HepG2 (cell line): Measurements from ENCODE around the gene ZMYND8. TPM values are rescaled to one million over a fixed set of nuclear protein-coding genes. Genes with fewer than 3 reads are reported as not detected.

Source experiments
- AKAP8 ChIP-seq: sonication (generic); formaldehyde crosslinking; IDR thresholded peaks from 2 replicates; pipeline ENCODE4 v1.5.1; 2020; ENCODE audit warnings: mild to moderate bottlenecking, missing genetic modification reagents
- ATF1 ChIP-seq: IDR thresholded peaks from 2 replicates; pipeline ENCODE4 v1.6.1; 2016; ENCODE audit warnings: mild to moderate bottlenecking, control low read depth
- FOXK2 ChIP-seq: fragments of 450-650 bp; IDR thresholded peaks from 2 replicates; pipeline ENCODE4 v1.6.1; 2016
- GLI4 ChIP-seq: sonication (generic); formaldehyde crosslinking; IDR thresholded peaks from 2 replicates; pipeline ENCODE4 v1.5.1; 2020; ENCODE audit warnings: missing genetic modification reagents, mild to moderate bottlenecking, moderate library complexity, borderline replicate concordance
- KLF13 ChIP-seq: sonication (generic); formaldehyde crosslinking; IDR thresholded peaks from 2 replicates; pipeline ENCODE4 v1.4.0; 2020; ENCODE audit warnings: mild to moderate bottlenecking, missing genetic modification reagents
- MAFK ChIP-seq, 2 experiments: IDR thresholded peaks in 1 of 2; conservative IDR thresholded peaks in 1 of 2; 2 replicates each; pipeline ENCODE4 v1.6.1; 2011; ENCODE audit warnings: improper control_type of control experiment in 2 of 2, low read length in 2 of 2
- NFIB ChIP-seq: sonication (generic); formaldehyde crosslinking; IDR thresholded peaks from 2 replicates; pipeline ENCODE4 v1.9.0; 2021; ENCODE audit warnings: missing genetic modification reagents, mild to moderate bottlenecking, borderline replicate concordance
- RCOR2 ChIP-seq: IDR thresholded peaks from 2 replicates; pipeline ENCODE4 v1.6.1; 2016; ENCODE audit warnings: missing biosample characterization, missing genetic modification reagents
- SNAPC4 ChIP-seq: sonication (generic); formaldehyde crosslinking; IDR thresholded peaks from 2 replicates; pipeline ENCODE4 v1.4.0; 2020; ENCODE audit warnings: mild to moderate bottlenecking, missing genetic modification reagents
- TCF12 ChIP-seq, 2 experiments: fragments of 450-650 bp in 1 of 2; sonication (generic) in 1 of 2; formaldehyde crosslinking in 1 of 2; IDR thresholded peaks; 2 replicates each; pipeline versions ENCODE4 v1.6.1 to v1.8.0; 2017 to 2022; ENCODE audit warnings: antibody characterized with exemption in 1 of 2, mild to moderate bottlenecking in 1 of 2, missing genetic modification reagents in 1 of 2, moderate library complexity in 1 of 2
- ZBTB42 ChIP-seq: sonication (generic); formaldehyde crosslinking; IDR thresholded peaks from 2 replicates; pipeline ENCODE4 v1.5.0; 2020; ENCODE audit warnings: mild to moderate bottlenecking, missing genetic modification reagents
- ZNF253 ChIP-seq: sonication (generic); formaldehyde crosslinking; IDR thresholded peaks from 2 replicates; pipeline ENCODE4 v1.8.0; 2022; ENCODE audit warnings: mild to moderate bottlenecking, missing genetic modification reagents, borderline replicate concordance
- ZNF343 ChIP-seq: sonication (generic); formaldehyde crosslinking; IDR thresholded peaks from 2 replicates; pipeline ENCODE4 v1.4.0; 2020; ENCODE audit warnings: mild to moderate bottlenecking, missing genetic modification reagents
- ZNF558 ChIP-seq: sonication (generic); formaldehyde crosslinking; IDR thresholded peaks from 2 replicates; pipeline ENCODE4 v1.9.0; 2022; ENCODE audit warnings: mild to moderate bottlenecking, missing genetic modification reagents, borderline replicate concordance
- ZNF703 ChIP-seq: sonication (generic); formaldehyde crosslinking; IDR thresholded peaks from 2 replicates; pipeline ENCODE4 v1.5.1; 2020; ENCODE audit warnings: missing genetic modification reagents, mild to moderate bottlenecking, moderate library complexity, borderline replicate concordance
- ZNF782 ChIP-seq: sonication (generic); formaldehyde crosslinking; IDR thresholded peaks from 2 replicates; pipeline ENCODE4 v1.4.0; 2020; ENCODE audit warnings: missing genetic modification reagents, mild to moderate bottlenecking, borderline replicate concordance
- ZSCAN25 ChIP-seq: sonication (generic); formaldehyde crosslinking; IDR thresholded peaks from 2 replicates; pipeline ENCODE4 v1.8.0; 2022; ENCODE audit warnings: mild to moderate bottlenecking, missing genetic modification reagents
- polyA plus RNA-seq, 8 experiments: library from polyadenylated mRNA; depleted of rRNA in 3 of 8; stranded (reverse) in 7 of 8; unstranded in 1 of 8; fragments of >200 nt; fragmentation: Illumina TruSeq in 4 of 8; extraction: Trizol in 4 of 8; gene quantifications; 2 replicates each; pipeline versions ENCODE4 v1.2.1 to v1.2.3, GENCODE V29; 2011 to 2016; ENCODE audit warnings: low read depth in 4 of 8, missing spikeins in 1 of 8, mixed read lengths in 1 of 8; ENCODE audit not compliant: insufficient read depth in 1 of 8
- total RNA-seq, 5 experiments: library from RNA; depleted of rRNA; stranded (reverse); fragments of >200 nt; fragmentation: Illumina TruSeq; extraction: Trizol; gene quantifications; 2 replicates each; pipeline ENCODE4 v1.2.3, GENCODE V29; 2016; ENCODE audit warnings: low read depth in 1 of 5
- TF ChIP-seq, protein P1 (sequence below): sonication (generic); formaldehyde crosslinking; IDR thresholded peaks from 2 replicates; pipeline ENCODE4 v1.4.0; 2020; ENCODE audit warnings: missing genetic modification reagents, borderline replicate concordance
- TF ChIP-seq, protein P2 (sequence below): sonication (generic); formaldehyde crosslinking; IDR thresholded peaks from 2 replicates; pipeline ENCODE4 v1.8.0; 2022; ENCODE audit warnings: mild to moderate bottlenecking, missing genetic modification reagents, borderline replicate concordance

The ZMYND8 gene
- total and polyA plus RNA-seq, 2 of the 13 experiments (the other 11 are each of a cell fraction or from before 2014, with no cell fraction given), result 53.9 to 84.7 TPM

- TF ChIP-seq SNAPC4 (CRISPR knock-in tag) (no peak), NFIB (CRISPR knock-in tag) (no peak), AKAP8 (no peak), ZNF782 (no peak), ZNF253 (no peak), MAFK (conservative IDR thresholded peaks at IDR 0.05 in 1 of 2, IDR thresholded peaks at IDR 0.05 in 1 of 2; ENCODE audit: low read length in 2 of 2) (peak; percentile 83 to 84), ZNF558 (CRISPR knock-in tag) (no peak), ZSCAN25 (CRISPR knock-in tag) (peak; percentile 60; the same call in 1 of the 2 replicates), GLI4 (CRISPR knock-in tag) (no peak), KLF13 (CRISPR knock-in tag) (no peak), RCOR2 (CRISPR knock-in tag) (peak; percentile 99), ZNF703 (no peak), TCF12 (IDR thresholded peaks at IDR 0.05) (no peak), TCF12 (CRISPR knock-in tag; IDR thresholded peaks at IDR 0.05) (no peak), ZNF343 (CRISPR knock-in tag) (0 out of 2 replicates have a peak, but pooled peaks have one; percentile 17), FOXK2 (peak; percentile 89), ATF1 (CRISPR knock-in tag) (peak; percentile 52; the same call in 1 of the 2 replicates), ZBTB42 (CRISPR knock-in tag) (no peak)
- TF ChIP-seq, protein P1, sequence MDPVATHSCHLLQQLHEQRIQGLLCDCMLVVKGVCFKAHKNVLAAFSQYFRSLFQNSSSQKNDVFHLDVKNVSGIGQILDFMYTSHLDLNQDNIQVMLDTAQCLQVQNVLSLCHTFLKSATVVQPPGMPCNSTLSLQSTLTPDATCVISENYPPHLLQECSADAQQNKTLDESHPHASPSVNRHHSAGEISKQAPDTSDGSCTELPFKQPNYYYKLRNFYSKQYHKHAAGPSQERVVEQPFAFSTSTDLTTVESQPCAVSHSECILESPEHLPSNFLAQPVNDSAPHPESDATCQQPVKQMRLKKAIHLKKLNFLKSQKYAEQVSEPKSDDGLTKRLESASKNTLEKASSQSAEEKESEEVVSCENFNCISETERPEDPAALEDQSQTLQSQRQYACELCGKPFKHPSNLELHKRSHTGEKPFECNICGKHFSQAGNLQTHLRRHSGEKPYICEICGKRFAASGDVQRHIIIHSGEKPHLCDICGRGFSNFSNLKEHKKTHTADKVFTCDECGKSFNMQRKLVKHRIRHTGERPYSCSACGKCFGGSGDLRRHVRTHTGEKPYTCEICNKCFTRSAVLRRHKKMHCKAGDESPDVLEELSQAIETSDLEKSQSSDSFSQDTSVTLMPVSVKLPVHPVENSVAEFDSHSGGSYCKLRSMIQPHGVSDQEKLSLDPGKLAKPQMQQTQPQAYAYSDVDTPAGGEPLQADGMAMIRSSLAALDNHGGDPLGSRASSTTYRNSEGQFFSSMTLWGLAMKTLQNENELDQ (CRISPR knock-in tag), result peak; percentile 90; the same call in 1 of the 2 replicates
- TF ChIP-seq, protein P2, sequence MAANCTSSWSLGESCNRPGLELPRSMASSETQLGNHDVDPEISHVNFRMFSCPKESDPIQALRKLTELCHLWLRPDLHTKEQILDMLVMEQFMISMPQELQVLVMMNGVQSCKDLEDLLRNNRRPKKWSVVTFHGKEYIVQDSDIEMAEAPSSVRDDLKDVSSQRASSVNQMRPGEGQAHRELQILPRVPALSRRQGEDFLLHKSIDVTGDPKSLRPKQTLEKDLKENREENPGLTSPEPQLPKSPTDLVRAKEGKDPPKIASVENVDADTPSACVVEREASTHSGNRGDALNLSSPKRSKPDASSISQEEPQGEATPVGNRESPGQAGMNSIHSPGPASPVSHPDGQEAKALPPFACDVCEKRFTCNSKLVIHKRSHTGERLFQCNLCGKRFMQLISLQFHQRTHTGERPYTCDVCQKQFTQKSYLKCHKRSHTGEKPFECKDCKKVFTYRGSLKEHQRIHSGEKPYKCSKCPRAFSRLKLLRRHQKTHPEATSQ (CRISPR knock-in tag), result no peak; the same call in 1 of the 2 replicates
Observed at GRCh38 chr20:47233333-47234188, 122.9 kb downstream of the ZMYND8 start (continued).
